HepG2 (cell line): Measurements from ENCODE around the gene KIAA1191. TPM values are rescaled to one million over a fixed set of nuclear protein-coding genes. Genes with fewer than 3 reads are reported as not detected.

Source experiments
- BHLHE40 ChIP-seq: IDR thresholded peaks from 2 replicates; pipeline ENCODE4 v1.6.1; 2011; ENCODE audit warnings: low read length, improper control_type of control experiment
- CENPX ChIP-seq: sonication (generic); formaldehyde crosslinking; IDR thresholded peaks from 2 replicates; pipeline ENCODE4 v1.9.0; 2021; ENCODE audit warnings: mild to moderate bottlenecking, missing genetic modification reagents, moderate library complexity
- FOXM1 ChIP-seq: sonication (generic); formaldehyde crosslinking; IDR thresholded peaks from 2 replicates; pipeline ENCODE4 v1.5.0; 2020; ENCODE audit warnings: missing genetic modification reagents
- KMT2A ChIP-seq: sonication (generic); formaldehyde crosslinking; IDR thresholded peaks from 2 replicates; pipeline ENCODE4 v1.4.0; 2020; ENCODE audit warnings: missing genetic modification reagents
- MAZ ChIP-seq, 2 experiments: sonication (generic) in 1 of 2; formaldehyde crosslinking in 1 of 2; IDR thresholded peaks; 2 replicates each; pipeline versions ENCODE4 v1.5.0 to v1.6.1; 2012 to 2020; ENCODE audit warnings: low read depth in 2 of 2, mild to moderate bottlenecking in 2 of 2, borderline replicate concordance in 1 of 2, improper control_type of control experiment in 1 of 2, low read length in 1 of 2, missing genetic modification reagents in 1 of 2, moderate library complexity in 1 of 2
- PAXIP1 ChIP-seq: sonication (generic); formaldehyde crosslinking; conservative IDR thresholded peaks from 2 replicates; pipeline ENCODE4 v1.4.0; 2020; ENCODE audit warnings: mild to moderate bottlenecking, missing genetic modification reagents, moderate library complexity
- PREB ChIP-seq: sonication (generic); formaldehyde crosslinking; IDR thresholded peaks from 2 replicates; pipeline ENCODE4 v1.4.0; 2020; ENCODE audit warnings: missing genetic modification reagents
- RNF219 ChIP-seq: sonication (generic); formaldehyde crosslinking; IDR thresholded peaks from 2 replicates; pipeline ENCODE4 v1.5.0; 2020; ENCODE audit warnings: mild to moderate bottlenecking, missing genetic modification reagents
- ZFP36L1 ChIP-seq: sonication (generic); formaldehyde crosslinking; IDR thresholded peaks from 2 replicates; pipeline ENCODE4 v1.8.0; 2022; ENCODE audit warnings: mild to moderate bottlenecking, missing genetic modification reagents, moderate library complexity
- ZNF234 ChIP-seq: sonication (generic); formaldehyde crosslinking; conservative IDR thresholded peaks from 2 replicates; pipeline ENCODE4 v1.5.1; 2020; ENCODE audit warnings: mild to moderate bottlenecking, missing genetic modification reagents
- ZNF326 ChIP-seq: sonication (generic); formaldehyde crosslinking; IDR thresholded peaks from 2 replicates; pipeline ENCODE4 v1.4.0; 2020; ENCODE audit warnings: missing genetic modification reagents, borderline replicate concordance
- ZNF44 ChIP-seq: sonication (generic); formaldehyde crosslinking; IDR thresholded peaks from 2 replicates; pipeline ENCODE4 v1.5.1; 2020; ENCODE audit warnings: mild to moderate bottlenecking, missing genetic modification reagents
- ZNF441 ChIP-seq: sonication (generic); formaldehyde crosslinking; IDR thresholded peaks from 2 replicates; pipeline ENCODE4 v1.7.0; 2021; ENCODE audit warnings: missing genetic modification reagents, borderline replicate concordance
- ZNF556 ChIP-seq: sonication (generic); formaldehyde crosslinking; IDR thresholded peaks from 2 replicates; pipeline ENCODE4 v1.4.0; 2020; ENCODE audit warnings: mild to moderate bottlenecking, missing genetic modification reagents, borderline replicate concordance
- ZNF567 ChIP-seq: sonication (generic); formaldehyde crosslinking; IDR thresholded peaks from 2 replicates; pipeline ENCODE4 v1.8.1; 2023; ENCODE audit warnings: mild to moderate bottlenecking, missing genetic modification reagents, borderline replicate concordance
- ZNF614 ChIP-seq: IDR thresholded peaks from 2 replicates; pipeline ENCODE4 v1.6.1; 2018; ENCODE audit warnings: missing biosample characterization, missing genetic modification reagents, inconsistent platforms, borderline replicate concordance
- ZNF883 ChIP-seq: sonication (generic); formaldehyde crosslinking; IDR thresholded peaks from 2 replicates; pipeline ENCODE4 v1.5.1; 2020; ENCODE audit warnings: mild to moderate bottlenecking, missing genetic modification reagents; ENCODE audit errors: not compliant biosample characterization
- ZSCAN31 ChIP-seq: sonication (generic); formaldehyde crosslinking; IDR thresholded peaks from 2 replicates; pipeline ENCODE4 v1.5.0; 2020; ENCODE audit warnings: low read depth, mild to moderate bottlenecking, missing genetic modification reagents
- ZSCAN5A ChIP-seq: sonication (generic); formaldehyde crosslinking; IDR thresholded peaks from 2 replicates; pipeline ENCODE4 v1.8.0; 2022; ENCODE audit warnings: mild to moderate bottlenecking, missing genetic modification reagents, borderline replicate concordance
- polyA plus RNA-seq, 8 experiments: library from polyadenylated mRNA; depleted of rRNA in 3 of 8; stranded (reverse) in 7 of 8; unstranded in 1 of 8; fragments of >200 nt; fragmentation: Illumina TruSeq in 4 of 8; extraction: Trizol in 4 of 8; gene quantifications; 2 replicates each; pipeline versions ENCODE4 v1.2.1 to v1.2.3, GENCODE V29; 2011 to 2016; ENCODE audit warnings: low read depth in 4 of 8, missing spikeins in 1 of 8, mixed read lengths in 1 of 8; ENCODE audit not compliant: insufficient read depth in 1 of 8
- total RNA-seq, 5 experiments: library from RNA; depleted of rRNA; stranded (reverse); fragments of >200 nt; fragmentation: Illumina TruSeq; extraction: Trizol; gene quantifications; 2 replicates each; pipeline ENCODE4 v1.2.3, GENCODE V29; 2016; ENCODE audit warnings: low read depth in 1 of 5

Gene KIAA1191
- total and polyA plus RNA-seq, 2 of the 13 experiments (the other 11 are each of a cell fraction or from before 2014, with no cell fraction given) = 63.6 to 103 TPM

- peak; percentile 52; the same call in 1 of the 2 replicates for TF ChIP-seq PAXIP1 (CRISPR knock-in tag)
- no peak for TF ChIP-seq ZNF567 (CRISPR knock-in tag)
- TF ChIP-seq ZFP36L1 (CRISPR knock-in tag) = peak; percentile 24; the same call in 1 of the 2 replicates
- TF ChIP-seq ZNF883 (CRISPR knock-in tag) = peak; percentile 56
- TF ChIP-seq FOXM1 = no peak
- TF ChIP-seq PREB (CRISPR knock-in tag) = no peak
- TF ChIP-seq ZNF326 (CRISPR knock-in tag) = no peak
- TF ChIP-seq ZNF441 = 0 out of 2 replicates have a peak, but pooled peaks have one; percentile 51
- TF ChIP-seq ZNF234 (CRISPR knock-in tag) = 0 out of 2 replicates have a peak, but pooled peaks have one; percentile 38
- TF ChIP-seq MAZ (IDR thresholded peaks at IDR 0.05; ENCODE audit: borderline replicate concordance, low read depth, low read length) = peak; percentile 96; the same call in 1 of the 2 replicates
- peak; percentile 21 for TF ChIP-seq MAZ (CRISPR knock-in tag; IDR thresholded peaks at IDR 0.05; ENCODE audit: low read depth)
- TF ChIP-seq BHLHE40 = no peak
- TF ChIP-seq ZSCAN31 = 0 out of 2 replicates have a peak, but pooled peaks have one; percentile 55
- TF ChIP-seq CENPX (CRISPR knock-in tag) = no peak
- peak; percentile 49; the same call in 1 of the 2 replicates for TF ChIP-seq ZSCAN5A
- TF ChIP-seq ZNF556 (CRISPR knock-in tag) = peak; percentile 83
- peak; percentile 42; the same call in 1 of the 2 replicates for TF ChIP-seq ZNF614 (CRISPR knock-in tag)
- no peak; the same call in 1 of the 2 replicates for TF ChIP-seq KMT2A (CRISPR knock-in tag)
- 0 out of 2 replicates have a peak, but pooled peaks have one; percentile 19 for TF ChIP-seq RNF219
- TF ChIP-seq ZNF44 (CRISPR knock-in tag) = peak; percentile 70
Measured at GRCh38 chr5:176388444-176389134, 27.0 kb upstream of the KIAA1191 start, which contains the start of the genes HIGD2A and NOP16 (continued).
